GM18870 (cell line): ENCODE measurements around the gene STPG2.

ENCODE experiments used
- ATAC-seq: cut with Tn5 transposase; IDR thresholded peaks from one replicate; pipeline ENCODE4 v1.9.1; 2021; ENCODE audit warnings: moderate library complexity; ENCODE audit not compliant: unreplicated experiment

The STPG2 gene

GRCh38 chr4:98094118-98094517, 49.2 kb downstream of the STPG2 start:
- ATAC-seq: no peak

GRCh38 chr4:98093662-98094061, 49.6 kb downstream of the STPG2 start:
- no peak for ATAC-seq

GRCh38 chr4:98092833-98093439, 50.3 kb downstream of the STPG2 start:
- no peak for ATAC-seq

- no peak for ATAC-seq
These were observed 61.3 kb downstream of the STPG2 start for GRCh38 chr4:98081936-98082335.

GRCh38 chr4:98068495-98068894, 74.8 kb downstream of the STPG2 start:
- ATAC-seq: no peak

GRCh38 chr4:98055800-98056501, 87.3 kb downstream of the STPG2 start:
- ATAC-seq: no peak

GRCh38 chr4:98046665-98047064, 96.6 kb downstream of the STPG2 start:
- no peak for ATAC-seq

GRCh38 chr4:98030059-98030458, 113.2 kb downstream of the STPG2 start:
- ATAC-seq: no peak

GRCh38 chr4:98027827-98028226, 115.4 kb downstream of the STPG2 start:
- no peak for ATAC-seq

- no peak for ATAC-seq
These were observed 116.9 kb downstream of the STPG2 start for GRCh38 chr4:98026362-98026761.

- ATAC-seq: no peak
These were observed 136.4 kb downstream of the STPG2 start for GRCh38 chr4:98006814-98007412.

GRCh38 chr4:98006060-98006459, 137.2 kb downstream of the STPG2 start:
- ATAC-seq: no peak

GRCh38 chr4:98000940-98001339, 142.3 kb downstream of the STPG2 start:
- no peak for ATAC-seq

- ATAC-seq: no peak
These were observed 145.1 kb downstream of the STPG2 start for GRCh38 chr4:97998203-97998602.

- ATAC-seq: no peak
These were observed 148.4 kb downstream of the STPG2 start for GRCh38 chr4:97994765-97995465.

- ATAC-seq: no peak
These were observed 152.9 kb downstream of the STPG2 start for GRCh38 chr4:97990409-97990808.

- ATAC-seq: no peak
These were observed 156.1 kb downstream of the STPG2 start for GRCh38 chr4:97987019-97987648.

- no peak for ATAC-seq
These were observed 158.6 kb downstream of the STPG2 start for GRCh38 chr4:97984545-97985131.

GRCh38 chr4:97978791-97979488, 164.3 kb downstream of the STPG2 start:
- no peak for ATAC-seq

GRCh38 chr4:97953171-97953941, 189.9 kb downstream of the STPG2 start:
- ATAC-seq: no peak
